ENCODE data around the gene SDHB.

The SDHB gene

DNA sequence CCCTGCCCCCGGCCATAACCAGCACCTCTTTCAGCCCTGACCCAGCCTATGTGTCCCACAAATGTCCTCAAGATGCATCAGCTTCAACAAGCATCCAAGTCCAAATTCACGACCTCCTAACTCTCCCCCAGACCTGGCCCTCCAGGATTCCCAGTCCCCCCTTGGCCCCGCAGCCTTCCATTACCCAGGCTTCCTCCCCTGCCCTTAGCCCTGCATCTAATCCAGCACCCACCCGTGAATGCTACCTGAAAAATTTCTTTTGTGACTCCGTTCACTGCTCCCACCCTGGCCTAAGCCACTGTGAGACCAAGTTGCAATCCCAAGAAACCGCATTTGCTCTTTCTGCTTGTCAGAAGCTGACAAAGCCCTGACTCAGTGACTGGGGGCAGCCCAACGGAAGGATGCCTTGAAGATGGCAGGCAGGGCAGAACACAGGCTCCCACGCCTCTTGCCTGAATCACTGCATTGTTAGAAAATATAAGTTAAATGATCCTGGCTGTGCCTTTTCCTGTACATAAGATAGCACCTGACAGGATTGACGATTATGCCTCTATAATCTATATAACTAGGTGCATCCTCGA lies 72.5 kb downstream of the SDHB start:
- DNase-seq: no peak

DNA sequence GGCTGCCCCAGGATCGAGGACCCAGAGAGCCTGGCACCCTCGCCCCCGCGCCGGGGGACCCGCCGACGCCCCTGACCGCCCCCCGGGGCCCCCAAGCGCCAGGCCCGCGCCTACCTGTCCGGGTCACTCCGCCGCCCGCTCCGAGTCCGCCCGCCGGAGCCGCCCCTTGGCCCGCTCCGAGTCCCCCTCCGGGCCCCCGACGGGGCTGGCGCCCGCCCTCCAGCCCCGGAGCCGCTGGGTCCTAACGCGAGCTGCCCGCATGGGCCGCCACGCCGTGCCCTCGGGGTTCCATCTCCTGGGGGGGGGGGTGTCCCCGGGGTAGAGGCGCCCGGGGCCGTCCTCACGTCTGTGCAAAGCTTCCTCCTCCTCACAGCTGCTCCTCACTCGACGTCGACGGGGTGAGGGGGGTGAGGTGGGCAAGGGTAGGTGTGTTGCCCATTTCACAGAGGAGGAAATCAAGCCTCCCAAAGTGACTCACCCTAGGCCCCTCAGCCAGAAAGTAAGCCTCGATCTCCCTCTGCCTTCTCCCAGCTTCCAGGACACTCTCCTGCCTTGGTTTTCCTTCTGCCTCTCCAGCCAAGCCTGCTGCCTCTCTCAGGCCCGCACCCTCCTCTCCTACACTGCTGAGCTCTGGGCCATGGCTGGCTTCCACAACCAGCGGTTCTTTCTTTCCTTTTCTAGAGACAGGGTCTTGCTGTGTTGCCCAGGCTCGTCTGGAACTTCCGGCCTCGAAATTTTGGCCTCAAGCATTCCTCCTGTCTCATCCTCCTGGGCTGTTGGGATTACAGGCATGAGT lies 73.2 kb downstream of the SDHB start, which contains the start of gene MFAP2:
Gene MFAP2, minus strand, starts transcription at position 148 of the 796 bp plus-strand sequence. CDS start 2,347 bp downstream, outside the sequence.
- DNase-seq: no peak

DNA sequence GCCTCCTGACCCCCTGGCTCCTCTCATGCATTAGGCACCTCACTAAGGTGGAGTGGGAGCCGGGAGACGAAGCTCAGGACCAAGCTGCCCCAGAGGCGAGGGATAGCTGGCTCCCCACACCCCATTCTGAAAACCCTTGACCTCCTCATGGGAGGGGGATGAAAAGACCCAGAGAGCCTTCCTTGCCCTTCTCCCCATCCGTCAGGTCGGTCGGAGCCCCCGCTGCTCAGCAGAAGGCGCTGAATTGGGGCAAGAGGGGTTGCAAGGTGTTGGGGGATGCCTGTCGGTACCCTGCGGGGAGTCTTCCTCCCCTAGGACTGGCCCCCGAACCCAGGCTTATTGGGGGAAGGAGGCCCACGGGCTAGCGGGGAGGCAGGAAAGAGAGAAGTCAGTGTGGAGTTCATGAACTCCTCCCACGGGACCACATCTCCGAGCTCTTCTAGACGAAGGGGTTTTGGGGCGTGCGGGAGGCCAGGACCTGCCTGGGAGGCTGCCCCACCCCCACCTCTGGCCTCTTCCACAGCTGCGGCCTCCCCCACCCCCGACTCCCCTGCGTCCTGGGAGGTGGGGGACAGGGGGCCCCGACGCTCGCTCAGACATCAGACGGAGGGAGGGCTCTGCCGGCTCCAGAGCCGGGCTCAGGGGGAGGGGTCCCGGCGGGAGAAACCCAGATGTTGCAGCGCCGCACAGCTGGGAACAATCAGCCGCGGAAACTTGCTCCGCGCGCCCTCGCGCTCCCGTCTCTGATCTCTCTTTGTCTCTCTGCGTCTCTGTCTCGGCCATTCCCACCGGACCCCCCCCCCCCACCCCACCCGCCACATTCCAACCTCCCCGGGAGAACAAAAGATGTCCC lies 74.1 kb downstream of the SDHB start:
- DNase-seq: no peak

DNA sequence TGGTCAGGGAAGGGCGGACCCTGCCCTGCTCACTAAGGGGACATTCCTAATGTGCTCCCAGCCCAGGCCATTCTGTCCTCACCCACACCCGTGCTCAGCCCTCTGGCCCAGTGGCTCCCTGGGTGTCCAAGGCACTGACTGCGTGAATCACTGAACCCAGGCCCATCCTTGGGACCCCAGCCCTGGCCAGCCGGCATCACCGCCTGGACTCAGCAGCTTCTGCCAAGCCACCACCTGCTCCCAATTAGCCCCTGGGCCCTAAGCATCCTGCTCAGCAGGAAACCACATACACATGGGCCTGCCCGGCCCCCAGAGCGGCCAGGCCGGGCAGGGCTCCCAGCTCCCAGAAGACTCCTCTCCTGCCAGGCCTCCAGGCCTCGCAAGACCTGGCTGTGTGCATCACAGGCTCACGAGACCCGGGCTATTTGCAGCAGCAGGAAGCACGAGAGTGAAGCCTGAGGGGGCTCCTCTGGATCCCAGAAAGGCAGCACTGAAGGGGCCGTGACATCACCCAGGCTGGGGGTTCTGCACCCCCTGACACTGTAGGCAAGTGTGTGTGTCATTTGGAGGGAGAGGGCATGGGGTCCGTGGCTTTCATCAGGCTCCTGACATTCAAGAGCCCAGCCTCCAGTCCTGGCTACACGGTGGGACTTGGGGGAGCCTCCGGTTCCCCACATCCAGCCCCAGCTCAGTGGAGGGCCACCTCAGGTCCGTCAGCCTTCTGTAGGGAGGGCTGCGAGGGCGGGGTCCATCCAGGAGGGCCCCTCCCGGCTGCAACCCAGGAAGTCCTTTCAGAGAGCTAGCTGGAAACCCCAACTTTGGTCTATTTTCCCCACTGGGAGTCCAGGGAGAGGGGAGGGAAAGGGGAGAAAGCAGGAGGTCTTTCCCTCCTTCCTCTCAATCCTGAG lies 75.0 kb downstream of the SDHB start:
- DNase-seq: no peak

DNA sequence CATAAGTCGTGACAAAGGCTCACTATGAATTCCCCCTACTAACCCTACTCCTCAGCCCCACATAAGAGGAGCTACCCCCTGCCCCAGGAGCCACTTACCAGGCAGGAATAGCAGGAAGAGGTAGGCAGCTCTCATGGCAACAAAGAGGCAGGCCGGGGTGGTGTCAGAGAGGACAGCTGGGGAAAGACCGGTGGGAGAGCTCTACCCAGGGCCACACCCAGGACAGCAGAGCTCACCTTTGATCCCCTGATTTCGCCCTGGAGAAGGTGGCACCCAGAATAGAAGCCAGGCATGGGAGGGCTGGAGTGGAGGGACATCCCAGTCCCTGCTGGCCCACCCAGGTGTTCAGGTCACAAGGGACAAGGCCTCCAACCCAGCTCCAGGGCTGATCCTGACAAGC lies 75.7 kb downstream of the SDHB start:
- DNase-seq: no peak

DNA sequence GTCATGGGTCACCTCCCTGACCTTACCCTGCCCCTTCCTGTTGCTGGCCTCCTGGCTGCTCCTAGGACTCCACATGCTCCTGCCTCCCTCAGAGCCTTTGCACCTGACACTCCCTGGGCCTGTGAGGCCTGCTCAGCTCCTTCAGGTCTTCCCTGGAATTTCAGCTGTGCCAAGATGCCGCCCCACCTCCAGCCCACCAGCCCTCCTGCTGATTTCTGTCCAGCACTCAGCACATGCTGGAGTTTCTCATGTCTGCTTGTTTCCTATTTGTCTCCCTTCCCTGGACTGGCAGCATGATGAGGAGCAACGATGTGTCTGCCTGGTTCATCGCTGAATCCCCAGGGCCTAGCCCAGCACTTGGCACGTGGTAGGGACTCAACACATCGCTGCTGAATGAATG lies 76.5 kb downstream of the SDHB start:
- no peak for DNase-seq

DNA sequence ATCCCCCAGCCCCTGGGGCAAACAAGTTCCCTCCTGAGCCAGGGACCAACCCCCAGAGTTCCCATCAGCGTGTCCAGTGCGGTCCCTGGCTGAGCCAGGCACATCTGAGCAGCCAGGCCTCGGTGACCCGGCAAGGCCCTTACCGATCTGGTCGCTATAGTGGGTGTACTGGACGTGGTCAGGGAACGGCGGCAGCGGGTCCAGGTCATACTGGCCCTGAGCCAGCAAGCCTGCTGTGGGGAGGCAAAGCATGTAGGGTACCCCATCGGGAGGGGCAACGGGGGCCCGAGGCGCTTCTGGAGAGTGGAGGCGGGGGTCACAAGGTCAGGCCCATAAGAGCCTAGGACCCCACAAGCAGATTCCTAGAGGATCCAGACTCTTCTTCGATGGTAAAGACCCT lies 76.9 kb downstream of the SDHB start:
- DNase-seq: no peak

DNA sequence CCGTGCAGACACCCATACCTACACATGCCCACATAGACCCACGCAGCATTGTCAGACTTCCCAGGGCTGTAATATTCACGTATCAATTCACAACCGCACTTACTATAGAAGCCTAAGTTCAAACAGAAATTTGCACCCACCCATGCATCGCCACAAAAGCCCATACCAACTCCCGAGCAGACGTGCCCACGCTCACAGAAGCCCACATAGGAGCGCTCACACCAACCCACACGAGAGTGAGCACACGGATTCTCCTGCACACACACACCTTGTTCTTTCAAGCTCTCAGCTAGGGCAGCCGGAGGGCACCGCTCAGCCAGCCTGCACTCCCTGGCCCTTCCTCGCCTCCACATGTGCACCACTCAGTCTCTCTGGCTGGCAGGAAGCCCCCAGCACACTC lies 78.0 kb downstream of the SDHB start:
- no peak for DNase-seq

DNA sequence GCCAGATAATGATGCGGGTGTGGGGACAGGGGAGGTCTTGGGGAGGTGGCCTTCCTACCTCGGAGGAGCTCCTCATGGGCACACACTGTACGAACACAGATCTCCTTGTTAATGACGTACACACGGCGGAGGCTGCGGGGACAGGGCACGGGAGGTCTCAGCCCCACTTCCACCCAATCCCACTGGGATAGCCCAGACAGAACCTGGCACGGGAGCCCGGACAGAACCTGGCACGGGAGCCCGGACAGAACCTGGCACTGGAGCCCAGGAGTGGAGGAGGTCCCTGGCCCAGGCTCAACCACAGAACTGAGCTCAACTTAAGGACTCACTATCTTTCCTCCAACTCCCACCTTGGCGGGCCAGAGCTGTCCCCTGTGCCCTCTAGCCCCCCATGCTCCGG lies 78.6 kb downstream of the SDHB start:
- no peak for DNase-seq

DNA sequence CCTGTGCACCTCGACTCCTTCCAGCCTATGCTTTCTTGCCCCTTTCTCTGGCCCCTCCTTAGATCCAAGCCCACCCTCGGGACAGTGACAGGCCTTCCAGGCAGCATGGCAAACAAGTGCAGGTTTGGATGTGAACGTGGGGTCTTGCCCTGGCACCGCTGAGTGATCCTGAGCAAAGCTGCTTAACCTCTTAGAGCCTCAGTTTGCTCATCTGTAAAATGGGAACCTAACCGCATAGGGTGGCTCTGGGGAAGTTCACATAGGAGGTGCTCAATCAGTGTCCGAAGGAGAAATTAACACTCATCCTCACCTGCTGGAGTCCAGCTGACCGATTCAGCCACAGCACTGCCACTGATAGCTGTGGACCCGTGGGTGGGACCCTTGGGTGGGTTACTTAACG lies 80.6 kb downstream of the SDHB start:
- DNase-seq: no peak

DNA sequence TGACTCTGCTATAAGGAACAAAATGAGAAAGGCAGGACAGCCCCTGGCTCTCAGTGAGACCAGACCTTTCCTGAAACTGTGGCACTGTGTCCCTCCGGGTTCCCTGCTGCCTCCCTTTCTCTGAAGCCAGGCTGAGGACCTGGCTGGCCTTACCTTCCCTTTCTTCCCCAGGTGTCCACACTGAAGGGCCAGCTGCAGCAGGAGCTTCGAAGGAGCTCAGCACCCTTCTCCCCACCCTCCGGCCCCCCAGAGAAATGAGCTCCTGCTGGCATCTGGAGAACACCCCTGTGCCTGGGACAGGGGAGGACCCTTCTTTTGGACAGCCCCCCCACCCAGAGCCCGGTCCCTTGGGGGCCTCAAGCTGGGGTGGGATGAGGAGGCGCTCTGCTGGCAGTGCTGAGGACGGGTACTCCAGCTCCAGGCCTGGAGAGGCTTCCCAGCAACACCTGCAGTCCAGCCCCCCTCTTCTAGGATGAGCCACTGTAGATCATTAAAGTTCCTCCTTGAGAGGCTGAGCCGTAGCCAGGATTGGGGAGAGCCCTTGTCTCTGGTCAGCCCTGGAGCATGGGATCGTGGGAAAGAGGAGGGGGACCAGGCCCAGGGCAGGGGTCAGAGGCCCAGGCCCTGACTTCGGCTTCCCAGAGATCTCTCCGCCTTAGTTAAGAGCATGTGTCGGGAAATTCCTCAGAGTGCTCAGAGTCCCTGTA lies 81.5 kb downstream of the SDHB start:
- DNase-seq: no peak

DNA sequence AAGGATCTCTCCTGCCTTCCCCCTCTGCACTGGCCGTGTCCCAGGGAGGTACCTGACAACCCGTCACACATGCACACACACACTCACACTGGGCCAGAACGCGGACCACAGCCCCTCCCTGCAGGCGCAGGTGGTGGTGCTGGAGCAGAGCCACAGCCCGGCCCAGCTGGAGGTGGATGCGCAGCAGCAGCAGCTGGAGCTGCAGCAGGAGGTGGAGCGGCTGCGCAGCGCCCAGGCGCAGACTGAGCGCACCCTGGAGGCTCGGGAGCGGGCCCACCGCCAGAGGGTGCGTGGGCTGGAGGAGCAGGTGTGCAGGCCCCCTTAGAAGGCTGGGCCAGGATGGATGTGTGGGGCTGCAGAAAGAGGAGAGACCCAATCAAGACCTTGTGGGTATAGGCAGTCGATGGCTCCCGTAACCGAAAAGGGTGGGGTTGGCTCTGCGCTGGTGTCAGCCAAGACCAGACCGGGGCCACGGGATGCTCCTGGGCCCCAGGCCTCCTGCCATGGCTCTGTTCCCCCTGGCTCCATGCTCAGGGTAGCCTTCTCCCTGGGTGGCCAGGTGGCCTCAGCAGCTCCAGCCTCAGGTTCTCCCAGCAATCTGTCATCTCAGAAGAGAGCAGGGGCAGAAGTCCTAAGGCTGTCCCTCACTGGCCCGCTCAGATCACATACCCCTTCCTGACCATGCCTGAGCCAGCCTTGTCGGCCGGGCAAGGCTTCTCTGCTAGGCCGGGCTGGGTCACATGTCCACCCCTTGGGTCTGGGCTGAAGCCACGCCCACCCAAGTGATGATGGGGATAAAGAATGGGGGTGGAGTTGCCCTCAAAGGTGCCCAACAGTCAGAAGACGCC lies 82.3 kb downstream of the SDHB start:
- DNase-seq: no peak

DNA sequence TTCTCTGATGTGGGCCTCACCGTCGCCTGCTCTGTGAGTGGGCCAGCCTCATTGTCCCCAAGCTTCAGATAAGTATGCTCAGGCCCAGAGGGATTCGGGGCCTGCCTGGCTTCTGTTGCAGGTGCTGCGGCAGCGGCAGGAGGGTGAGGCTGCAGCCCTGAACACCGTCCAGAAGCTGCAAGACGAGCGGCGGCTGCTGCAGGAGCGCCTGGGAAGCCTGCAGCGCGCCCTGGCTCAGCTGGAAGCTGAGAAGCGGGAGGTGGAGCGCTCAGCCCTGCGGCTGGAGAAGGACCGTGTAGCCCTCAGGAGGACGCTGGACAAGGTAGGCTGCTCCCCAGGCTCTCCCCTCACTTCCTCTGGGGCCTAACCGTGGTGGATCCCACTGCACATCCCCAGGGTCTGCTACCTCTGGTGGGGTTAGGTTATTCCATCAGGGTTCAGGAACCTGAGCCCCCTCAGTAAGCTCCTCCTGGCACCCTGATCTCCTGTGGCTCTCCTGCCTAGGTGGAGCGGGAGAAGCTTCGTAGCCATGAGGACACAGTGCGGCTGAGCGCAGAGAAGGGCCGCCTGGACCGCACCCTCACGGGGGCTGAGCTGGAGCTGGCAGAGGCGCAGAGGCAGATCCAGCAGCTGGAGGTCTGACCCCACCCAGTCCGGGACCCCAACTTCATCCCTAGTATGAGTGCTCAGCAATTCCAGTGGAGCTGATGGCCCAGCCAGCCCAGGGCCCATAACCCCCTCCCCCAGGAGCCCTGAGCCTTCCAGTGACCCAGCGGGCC lies 83.5 kb downstream of the SDHB start:
- DNase-seq: no peak

DNA sequence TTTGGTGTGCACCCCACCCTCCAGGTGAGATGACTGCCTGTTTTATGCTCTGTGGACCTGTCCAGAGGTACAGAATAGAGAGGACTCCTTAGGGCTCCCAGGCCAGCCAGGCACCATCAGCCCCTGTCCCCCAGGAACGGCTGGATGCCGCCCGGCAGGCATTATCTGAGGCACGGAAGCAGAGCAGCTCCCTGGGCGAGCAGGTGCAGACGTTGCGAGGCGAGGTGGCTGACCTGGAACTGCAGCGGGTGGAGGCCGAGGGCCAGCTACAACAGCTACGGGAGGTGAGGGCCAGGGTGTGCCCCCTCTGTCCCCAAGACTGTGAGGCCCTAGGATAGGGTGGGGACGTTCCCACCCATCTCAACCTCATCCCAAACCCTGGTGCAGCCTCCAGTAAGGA lies 84.2 kb downstream of the SDHB start:
- no peak for DNase-seq

DNA sequence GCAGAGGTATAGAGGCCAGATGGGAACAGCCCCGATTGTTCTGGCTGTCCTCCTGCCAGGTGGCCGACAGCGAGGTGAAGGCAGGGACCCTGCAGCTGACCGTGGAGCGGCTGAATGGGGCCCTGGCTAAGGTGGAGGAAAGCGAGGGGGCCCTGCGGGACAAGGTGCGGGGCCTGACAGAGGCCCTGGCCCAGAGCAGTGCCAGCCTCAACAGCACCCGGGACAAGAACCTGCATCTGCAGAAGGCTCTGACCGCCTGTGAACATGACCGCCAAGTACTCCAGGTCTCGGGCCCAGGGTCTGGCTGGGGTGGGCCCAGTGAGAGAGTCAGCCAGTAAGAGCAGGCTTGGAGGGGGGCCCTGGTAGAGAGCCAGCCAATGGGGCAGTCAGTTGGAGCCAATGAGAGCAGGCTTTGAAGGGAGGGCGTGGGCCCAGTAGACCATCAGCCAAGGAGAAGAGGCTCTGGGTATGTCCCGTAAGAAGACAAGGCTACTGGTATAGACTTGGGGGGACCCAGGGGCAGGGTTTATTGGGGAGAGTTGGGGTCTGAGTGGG lies 84.7 kb downstream of the SDHB start:
- no peak for DNase-seq
